NB4 (cell line): ENCODE data around the gene ITIH4.

Experiments
- DNase-seq: peaks from one replicate; pipeline ENCODE4 v3.0.0; 2010; ENCODE audit warnings: low read depth
- H3K4me3 ChIP-seq: one replicate; pipeline ENCODE4 v1.5.1; 2011; ENCODE audit warnings: mild to moderate bottlenecking, low read depth, low read length, moderate library complexity
- MYC ChIP-seq: IDR thresholded peaks from 2 replicates; pipeline ENCODE4 v1.6.1; 2011; ENCODE audit warnings: low read depth, low read length
- POLR2A ChIP-seq: IDR thresholded peaks from 2 replicates; pipeline ENCODE4 v1.6.1; 2011; ENCODE audit warnings: mild to moderate bottlenecking; ENCODE audit not compliant: insufficient read length; ENCODE audit errors: extremely low read depth
- TF ChIP-seq, protein P1 (sequence below): IDR thresholded peaks from 2 replicates; pipeline ENCODE4 v1.6.1; 2011; ENCODE audit warnings: low read depth, low read length
- TF ChIP-seq, protein P2 (sequence below): IDR thresholded peaks from one replicate; pipeline ENCODE4 v1.5.1; 2012; ENCODE audit warnings: low read depth, low read length

The ITIH4 gene

GRCh38 chr3:52784021-52784621 lies 46.4 kb downstream of the ITIH4 start:
- H3K4me3 ChIP-seq: no peak overlapping the region
- TF ChIP-seq MYC (no peak), POLR2A (no peak)
- TF ChIP-seq, protein P1, sequence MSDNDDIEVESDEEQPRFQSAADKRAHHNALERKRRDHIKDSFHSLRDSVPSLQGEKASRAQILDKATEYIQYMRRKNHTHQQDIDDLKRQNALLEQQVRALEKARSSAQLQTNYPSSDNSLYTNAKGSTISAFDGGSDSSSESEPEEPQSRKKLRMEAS: no peak
- TF ChIP-seq, protein P2, sequence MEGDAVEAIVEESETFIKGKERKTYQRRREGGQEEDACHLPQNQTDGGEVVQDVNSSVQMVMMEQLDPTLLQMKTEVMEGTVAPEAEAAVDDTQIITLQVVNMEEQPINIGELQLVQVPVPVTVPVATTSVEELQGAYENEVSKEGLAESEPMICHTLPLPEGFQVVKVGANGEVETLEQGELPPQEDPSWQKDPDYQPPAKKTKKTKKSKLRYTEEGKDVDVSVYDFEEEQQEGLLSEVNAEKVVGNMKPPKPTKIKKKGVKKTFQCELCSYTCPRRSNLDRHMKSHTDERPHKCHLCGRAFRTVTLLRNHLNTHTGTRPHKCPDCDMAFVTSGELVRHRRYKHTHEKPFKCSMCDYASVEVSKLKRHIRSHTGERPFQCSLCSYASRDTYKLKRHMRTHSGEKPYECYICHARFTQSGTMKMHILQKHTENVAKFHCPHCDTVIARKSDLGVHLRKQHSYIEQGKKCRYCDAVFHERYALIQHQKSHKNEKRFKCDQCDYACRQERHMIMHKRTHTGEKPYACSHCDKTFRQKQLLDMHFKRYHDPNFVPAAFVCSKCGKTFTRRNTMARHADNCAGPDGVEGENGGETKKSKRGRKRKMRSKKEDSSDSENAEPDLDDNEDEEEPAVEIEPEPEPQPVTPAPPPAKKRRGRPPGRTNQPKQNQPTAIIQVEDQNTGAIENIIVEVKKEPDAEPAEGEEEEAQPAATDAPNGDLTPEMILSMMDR: no peak
- no peak for DNase-seq

- TF ChIP-seq POLR2A: no peak
- TF ChIP-seq, protein P2: no peak
- TF ChIP-seq, protein P1: no peak
- TF ChIP-seq MYC: no peak
- H3K4me3 ChIP-seq: no peak overlapping the region
- DNase-seq: peak; percentile 17
Measured at GRCh38 chr3:52783211-52783555, 47.3 kb downstream of the ITIH4 start.

DNA sequence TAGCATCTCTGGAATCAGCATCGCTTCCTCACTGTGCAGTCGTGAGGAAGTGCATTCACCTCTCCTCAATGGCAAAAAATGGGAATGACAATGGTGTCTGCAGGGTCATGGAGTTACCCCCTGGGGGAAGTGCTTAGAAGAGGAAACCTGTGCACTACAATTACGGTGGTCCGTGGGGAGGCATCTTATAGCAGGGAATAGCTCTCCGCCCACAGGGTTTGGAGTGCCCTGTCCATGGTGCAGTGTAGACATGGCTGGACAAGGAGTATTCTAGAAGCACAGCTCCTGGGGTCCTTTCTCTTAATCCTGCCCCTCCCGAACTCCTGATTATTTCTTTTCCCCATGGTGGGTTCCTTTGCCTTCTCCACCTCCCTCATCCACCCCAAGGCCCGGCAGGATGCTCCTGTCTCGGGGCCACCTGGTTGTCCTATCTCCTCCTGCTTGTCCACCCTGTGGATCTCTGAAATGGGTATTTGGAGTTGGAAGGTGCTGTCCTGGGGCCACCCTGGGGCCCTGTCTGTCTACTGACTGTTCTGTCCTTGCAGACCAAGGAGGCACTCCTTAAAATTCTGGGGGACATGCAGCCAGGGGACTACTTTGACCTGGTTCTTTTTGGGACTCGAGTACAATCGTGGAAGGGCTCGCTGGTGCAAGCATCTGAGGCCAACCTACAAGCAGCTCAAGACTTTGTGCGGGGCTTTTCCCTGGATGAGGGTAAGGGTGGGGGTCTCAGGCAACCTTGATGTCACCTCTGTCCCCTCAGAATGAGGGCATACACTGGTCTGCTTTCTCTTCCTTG lies 47.9 kb downstream of the ITIH4 start:
- DNase-seq: no peak
- TF ChIP-seq MYC (no peak), POLR2A (no peak)
- TF ChIP-seq, protein P2: no peak
- TF ChIP-seq, protein P1: no peak
- H3K4me3 ChIP-seq: no peak overlapping the region

GRCh38 chr3:52781741-52782140 lies 48.7 kb downstream of the ITIH4 start:
- no peak for DNase-seq
- no peak overlapping the region for H3K4me3 ChIP-seq
- TF ChIP-seq MYC (no peak), POLR2A (no peak)
- TF ChIP-seq, protein P1: no peak
- TF ChIP-seq, protein P2: no peak

GRCh38 chr3:52779837-52780585 lies 50.5 kb downstream of the ITIH4 start:
- TF ChIP-seq POLR2A (no peak), MYC (no peak)
- TF ChIP-seq, protein P1: no peak
- TF ChIP-seq, protein P2: no peak
- H3K4me3 ChIP-seq: no peak overlapping the region
- DNase-seq: no peak
